Measurements from ENCODE around the gene FGFR2.
"Not testable (repeated sequence)": the region's sequence is repeated elsewhere in the genome, so short reads cannot be mapped to it uniquely, and the experiment has no call there.

FGFR2 gene

DNA sequence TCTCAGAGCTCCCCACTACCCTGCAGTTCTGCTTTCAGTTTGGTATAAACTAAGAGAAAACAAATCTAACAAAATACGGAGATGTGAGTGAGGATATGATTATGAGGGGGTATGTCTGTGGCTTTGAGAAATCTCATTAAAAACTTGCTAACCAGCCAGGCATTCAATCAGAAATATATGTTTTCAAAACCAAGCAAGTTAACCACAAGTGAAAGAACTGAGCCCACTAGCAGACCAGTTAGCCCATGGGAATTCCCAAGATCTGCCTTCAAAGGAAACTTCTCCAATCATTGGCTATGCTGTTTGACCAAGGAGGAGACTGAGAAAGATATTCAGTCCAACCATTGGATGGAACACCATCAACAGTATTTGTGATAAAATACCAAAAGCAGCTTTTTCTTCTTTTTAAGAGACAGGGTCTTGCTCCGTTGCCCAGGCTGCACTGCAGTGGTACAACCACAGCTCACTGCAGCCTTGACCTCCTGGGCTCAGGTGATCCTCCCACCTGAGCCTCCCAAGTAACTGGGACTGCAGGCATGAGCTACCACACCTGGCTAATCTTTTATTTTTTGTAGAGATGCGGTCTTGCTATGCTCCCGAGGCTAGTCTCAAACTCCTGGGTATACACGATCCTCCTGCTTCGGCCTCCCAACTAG lies 41.2 kb downstream of the FGFR2 start:
- in situ Hi-C loops (cut with MboI; ENCODE audit: low sequenced_read_pairs) = no loop called here

DNA sequence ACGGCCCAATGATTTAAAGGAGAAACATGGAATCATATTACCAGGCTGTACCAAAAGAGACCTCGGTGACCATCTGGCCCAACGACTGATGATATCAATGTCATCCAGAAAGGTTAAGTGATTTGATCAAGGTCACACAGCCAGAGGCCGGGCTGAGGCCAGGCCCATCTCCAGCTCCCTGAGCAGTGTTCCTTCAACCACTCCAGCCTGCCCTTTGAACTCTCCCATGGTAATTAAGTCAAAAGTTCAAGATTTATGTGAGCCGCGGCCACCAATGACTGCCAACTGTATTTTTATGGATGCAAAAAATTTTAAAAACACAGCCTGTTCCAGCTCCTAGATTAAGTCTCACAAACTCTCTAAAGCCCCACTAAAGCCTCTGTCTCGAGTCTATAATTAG lies 41.8 kb downstream of the FGFR2 start:
- in situ Hi-C loops (cut with MboI; ENCODE audit: low sequenced_read_pairs) = no loop called here

DNA sequence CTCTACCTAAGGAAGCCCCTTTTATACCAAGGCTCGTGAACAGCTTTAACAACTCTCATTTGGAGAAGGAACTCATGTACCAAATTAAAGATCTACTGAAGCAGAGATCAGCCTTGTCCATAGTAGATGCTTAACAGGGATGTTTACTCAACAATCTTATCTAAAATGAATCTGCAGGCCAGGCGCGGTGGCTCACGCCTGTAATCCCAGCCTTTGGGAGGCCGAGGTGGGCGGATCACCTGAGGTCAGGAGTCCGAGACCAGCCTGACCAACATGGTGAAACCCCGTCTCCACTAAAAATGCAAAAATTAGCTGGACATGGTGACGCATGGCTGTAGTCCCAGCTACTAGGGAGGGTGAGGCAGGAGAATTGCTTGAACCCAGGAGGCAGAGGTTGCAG lies 43.3 kb downstream of the FGFR2 start:
- in situ Hi-C loops (cut with MboI; ENCODE audit: low sequenced_read_pairs) = not testable (repeated sequence)

DNA sequence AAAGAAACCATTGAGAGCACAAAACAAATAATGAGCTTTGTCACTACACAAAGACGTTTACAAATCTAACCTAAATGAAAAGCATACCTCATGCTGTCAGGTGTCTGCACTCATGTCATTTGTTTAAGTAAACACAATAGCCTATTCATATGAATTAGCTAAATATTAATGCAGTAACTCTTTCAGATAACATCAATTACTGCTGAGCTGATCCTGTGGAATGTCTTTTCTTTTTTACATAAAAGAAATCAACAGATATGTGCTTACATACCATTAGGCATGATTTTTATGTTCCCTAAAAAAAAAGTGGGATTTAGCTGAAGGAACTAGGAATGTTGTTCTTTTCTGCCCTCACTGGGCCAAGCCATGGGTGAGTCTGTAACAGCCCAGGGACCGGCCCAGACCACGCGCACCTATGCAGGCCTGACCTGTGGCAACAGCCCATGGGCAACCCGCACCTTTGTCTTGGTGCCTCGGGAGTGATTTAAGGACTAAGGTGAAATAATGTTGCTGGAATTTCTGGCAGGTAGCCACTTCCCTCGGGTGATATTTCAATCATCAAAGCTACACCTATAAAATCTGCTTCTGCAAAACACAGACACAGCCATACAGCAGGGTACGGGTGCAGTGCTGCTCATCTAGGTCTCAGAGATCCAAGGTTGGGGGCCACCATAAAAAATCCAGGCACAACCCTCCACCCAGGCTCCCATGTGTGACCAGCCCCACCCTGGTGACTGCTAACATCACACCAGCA lies 44.6 kb downstream of the FGFR2 start:
- in situ Hi-C loops (cut with MboI; ENCODE audit: low sequenced_read_pairs) = no loop called here

DNA sequence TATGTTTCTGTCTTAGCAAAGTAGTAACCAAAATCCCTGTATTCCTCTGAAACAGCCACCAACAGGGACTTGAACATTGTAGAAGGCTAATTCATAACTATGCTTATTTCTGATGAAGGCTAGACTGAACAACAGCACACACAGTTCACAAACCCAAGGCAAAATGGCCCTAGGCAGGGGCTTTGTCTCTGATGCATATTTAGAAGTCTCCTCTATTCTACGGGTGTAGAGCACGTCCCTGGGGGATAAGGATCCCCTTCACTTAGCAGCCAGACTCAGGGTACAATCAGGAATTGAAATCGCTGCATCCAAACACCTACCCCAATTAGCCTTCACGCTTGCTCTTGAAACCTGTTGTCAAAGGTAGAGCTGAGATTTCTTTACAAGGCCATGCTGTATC lies 45.5 kb downstream of the FGFR2 start:
- in situ Hi-C loops (cut with MboI; ENCODE audit: low sequenced_read_pairs) = no loop called here

DNA sequence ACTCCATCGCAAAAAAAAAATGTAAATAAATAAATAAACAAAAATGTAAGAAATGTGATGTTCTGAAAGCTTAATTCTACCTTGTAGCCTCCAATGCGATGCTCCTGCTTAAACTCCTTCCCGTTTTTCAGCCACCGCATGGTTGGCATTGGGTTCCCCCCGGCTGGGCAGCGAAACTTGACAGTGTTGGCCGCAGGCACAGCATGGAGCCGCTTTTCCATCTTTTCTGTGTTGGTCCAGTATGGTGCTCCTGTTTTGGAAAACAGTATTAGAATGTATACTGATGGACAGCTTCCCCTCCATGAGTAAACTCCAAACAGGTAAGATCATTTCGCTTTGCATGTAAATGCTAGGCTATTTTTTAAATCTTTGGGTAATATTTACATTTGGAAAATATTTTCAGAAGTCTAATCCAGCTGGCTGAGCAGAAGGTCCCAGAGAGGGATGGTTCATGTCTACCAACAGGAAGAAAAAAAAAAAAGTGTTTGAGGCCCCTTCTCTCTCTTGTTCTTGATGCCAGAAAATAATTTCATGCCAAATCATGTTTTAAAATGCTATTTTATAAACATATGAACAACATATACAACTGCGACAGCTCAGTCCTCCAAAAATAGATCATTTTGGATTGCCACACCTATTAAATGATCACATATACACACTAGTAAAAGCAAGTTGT lies 46.9 kb downstream of the FGFR2 start:
- in situ Hi-C loops (cut with MboI; ENCODE audit: low sequenced_read_pairs) = no loop called here

DNA sequence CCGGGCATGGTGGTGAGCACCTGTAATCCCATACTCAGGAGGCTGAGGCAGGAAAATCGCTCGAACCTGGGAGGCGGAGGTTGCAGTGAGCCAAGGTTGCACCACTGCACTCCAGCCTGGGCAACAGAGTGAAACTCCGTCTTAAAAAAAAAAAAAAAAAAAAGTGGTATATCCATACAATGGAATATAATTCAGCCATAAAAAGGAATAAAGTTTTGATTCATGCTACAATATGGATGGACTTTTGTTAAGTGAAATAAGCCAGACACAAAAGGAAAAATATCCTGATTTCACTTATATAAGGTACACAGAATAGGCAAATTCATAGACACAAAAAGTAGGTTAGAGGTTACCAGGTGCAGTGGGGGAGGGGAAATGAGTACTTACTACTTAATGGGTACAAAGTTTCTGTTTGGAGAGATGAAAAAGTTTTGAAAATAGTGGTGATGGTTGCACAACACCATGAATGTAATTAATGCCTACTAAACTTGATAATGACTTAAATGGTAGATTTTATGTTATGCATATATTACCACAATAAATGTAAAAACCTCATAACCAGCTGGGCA lies 53.9 kb downstream of the FGFR2 start:
- in situ Hi-C loops (cut with MboI; ENCODE audit: low sequenced_read_pairs) = no loop called here

DNA sequence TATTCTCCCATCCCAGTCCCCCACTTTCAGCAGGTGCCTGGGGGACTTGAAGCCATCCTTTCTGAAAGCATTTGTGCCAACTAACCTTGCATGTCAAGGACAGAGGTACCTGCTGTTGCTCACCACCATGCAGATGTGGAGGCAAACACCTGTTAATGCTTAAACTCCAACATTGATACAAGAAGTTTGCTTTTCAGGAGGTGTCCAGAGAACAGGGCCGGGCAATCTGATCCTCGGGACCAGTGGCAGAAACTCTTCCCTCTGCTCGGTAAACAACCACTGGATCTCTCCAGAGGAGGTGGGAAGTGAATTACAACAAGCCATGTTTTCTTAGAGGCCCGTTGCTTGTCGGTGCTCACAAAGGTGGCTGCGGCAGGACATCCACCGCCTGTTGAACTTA lies 54.7 kb downstream of the FGFR2 start:
- in situ Hi-C loops (cut with MboI; ENCODE audit: low sequenced_read_pairs) = no loop called here

DNA sequence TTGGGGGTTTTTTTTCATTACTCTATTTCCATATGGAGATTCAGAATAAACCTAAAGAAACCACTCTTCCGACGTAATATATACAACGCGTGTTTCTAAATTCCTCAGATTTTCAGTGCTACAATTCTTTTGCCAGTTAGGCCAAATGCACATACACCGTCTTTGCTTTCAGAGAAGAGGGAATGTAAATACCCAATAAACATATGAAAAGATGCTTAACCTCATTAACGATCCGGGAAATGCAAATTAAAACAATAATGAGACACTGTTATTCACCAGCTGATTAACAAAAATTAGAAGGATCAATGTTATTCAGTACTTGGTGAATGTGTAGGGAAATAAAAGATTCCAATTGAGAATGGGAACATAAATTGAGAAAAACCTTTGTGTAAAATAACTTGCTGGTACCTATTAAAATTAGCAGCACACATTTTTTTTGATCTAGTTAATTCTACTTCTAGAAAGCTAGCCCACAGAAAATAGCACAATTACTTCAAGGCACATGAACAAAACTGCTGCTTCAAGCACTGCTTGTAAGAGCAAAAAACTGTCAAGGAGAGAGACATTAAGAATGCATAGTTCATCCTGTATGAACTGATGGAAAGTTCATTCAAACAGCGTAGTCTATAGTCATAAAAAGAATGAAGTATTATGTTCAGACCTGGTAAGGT lies 56.7 kb downstream of the FGFR2 start:
- in situ Hi-C loops (cut with MboI; ENCODE audit: low sequenced_read_pairs) = no loop called here

DNA sequence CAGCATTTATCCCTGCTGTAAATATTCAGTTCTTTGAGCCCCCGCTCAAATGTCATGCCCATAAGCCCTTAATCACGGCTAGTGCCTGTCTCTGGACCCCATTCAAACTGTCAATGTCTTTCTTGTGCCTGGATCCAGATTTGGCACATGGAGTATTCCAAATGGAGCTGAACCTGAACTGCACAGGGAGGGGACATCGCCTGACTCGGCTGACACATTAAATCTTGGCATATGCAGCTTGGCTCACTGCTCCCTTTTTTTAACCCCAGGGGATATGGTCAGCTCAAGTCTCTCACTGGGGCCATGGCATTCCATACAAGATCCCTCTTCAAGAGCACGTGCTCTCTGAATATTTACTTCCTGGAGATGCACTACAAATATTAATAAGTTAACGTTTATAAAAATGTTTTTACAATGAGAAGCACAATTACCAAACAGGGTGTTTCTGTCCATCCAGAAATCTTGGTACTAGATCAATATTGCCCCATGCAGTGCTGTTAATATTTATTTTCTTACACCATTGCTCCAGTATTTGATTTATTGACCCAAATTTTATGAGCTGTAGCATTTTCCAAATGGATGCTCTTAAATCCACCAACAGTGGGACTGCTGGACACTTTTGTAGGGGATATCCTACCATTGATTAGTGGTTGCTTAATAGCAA lies 57.4 kb downstream of the FGFR2 start:
- in situ Hi-C loops (cut with MboI; ENCODE audit: low sequenced_read_pairs) = no loop called here

DNA sequence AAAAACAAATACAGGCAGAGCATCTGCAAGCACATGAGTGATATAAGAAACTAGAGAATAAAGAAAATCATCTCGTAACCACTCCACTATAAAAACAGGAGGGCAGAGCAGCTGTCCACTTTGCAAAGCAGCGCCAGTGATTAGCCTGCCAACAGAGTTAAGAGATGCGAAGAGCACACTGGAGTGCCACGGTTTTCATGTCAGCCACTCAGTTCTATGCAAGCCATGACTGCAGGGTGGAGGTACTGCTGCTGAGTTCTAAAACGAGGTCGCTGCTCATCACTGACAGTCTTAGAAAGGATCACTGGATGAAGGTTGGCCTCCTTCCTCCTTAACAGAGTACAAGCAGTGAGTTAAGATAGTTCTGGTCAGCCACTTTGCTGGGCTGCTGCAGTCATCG lies 58.5 kb downstream of the FGFR2 start:
- in situ Hi-C loops (cut with MboI; ENCODE audit: low sequenced_read_pairs) = no loop called here

DNA sequence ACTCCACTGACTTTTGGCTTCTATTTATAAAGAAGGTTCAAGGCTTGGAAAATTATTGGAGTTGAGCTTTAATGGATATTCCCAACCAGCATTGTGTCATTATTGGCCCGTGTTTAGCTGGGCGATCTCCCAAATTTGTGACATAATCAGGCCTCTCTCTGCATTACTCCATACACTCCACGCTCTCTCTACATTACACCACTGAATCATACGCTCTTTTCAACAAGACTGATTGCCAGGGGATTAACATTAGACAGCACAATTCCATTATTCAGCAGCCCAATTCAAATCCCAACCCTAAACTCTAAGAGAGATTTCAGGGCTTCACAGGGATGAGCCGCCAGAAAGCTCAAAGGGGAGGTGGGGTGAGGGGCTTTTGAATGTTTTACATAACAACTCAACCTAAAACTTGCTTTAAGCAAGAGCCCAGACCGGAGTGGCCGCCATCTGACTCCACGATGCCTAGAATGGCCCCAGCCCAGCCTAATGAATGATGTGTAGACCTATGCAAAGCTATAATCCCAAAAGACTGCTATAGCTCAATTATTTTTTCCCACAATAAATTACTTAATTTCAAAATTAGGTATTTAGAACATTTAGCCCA lies 61.8 kb downstream of the FGFR2 start:
- in situ Hi-C loops (cut with MboI; ENCODE audit: low sequenced_read_pairs) = no loop called here

DNA sequence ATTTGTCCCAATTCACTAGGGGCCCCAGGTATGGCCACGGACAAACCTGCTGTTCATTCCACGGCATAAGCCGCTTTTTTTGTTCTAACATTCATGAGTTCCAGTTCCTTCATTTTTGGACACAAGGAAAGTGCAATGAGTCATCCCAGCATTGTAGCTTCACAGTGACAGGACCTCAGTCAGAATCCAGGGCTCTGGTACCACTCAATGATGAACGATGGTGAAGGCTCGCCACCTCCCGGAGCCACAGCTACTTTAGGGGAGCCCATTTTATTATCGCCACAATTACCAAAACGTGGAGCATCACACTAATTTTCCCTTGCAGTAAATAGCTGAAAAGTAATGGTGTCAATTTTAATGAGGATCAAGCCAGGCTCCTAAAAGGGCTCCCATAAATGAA lies 62.9 kb downstream of the FGFR2 start:
- in situ Hi-C loops (cut with MboI; ENCODE audit: low sequenced_read_pairs) = no loop called here

DNA sequence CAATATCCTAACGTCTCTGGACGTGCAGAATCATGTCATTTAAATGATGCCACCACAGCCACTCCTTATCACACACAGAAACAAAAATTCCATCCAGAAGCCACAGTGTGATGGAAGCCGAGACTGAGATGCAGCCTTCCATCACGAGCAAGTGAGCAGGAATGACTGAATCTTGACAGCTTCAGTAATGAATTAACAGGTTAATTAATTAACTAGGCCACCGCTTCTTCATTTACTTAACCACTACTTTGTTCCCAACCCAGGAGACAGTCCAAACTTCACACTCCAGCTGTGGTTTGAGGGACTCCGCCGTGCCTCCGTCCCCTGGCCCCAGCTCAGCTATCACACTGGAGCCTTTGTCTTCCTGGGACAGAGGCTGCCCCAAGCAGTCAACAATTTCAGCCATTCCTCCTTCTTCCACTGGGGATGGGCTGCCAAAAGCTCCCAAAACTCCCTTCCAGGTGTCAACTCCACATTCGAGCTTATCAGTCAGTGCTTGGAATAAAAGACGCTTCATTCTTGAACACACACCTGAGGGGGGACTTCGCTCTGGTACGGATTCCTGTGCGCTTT lies 65.9 kb downstream of the FGFR2 start:
- in situ Hi-C loops (cut with MboI; ENCODE audit: low sequenced_read_pairs) = no loop called here

DNA sequence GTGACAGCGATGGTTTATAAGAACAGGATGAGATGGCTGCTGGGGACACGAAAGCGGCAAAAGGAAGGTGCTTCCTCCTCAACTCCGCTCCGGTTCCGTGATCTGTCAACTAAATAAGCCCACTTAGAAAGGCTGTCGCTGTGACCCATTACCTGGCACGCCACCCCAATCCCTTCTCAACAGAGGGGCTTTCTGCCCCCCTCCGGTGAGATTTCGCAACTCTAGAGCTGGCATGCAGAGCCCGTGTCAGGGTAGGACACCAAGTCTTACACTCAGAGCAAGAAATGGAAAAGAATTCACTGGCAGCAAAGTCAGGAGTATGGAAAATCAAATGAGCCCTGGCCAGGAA lies 66.4 kb downstream of the FGFR2 start:
- in situ Hi-C loops (cut with MboI; ENCODE audit: low sequenced_read_pairs) = no loop called here

DNA sequence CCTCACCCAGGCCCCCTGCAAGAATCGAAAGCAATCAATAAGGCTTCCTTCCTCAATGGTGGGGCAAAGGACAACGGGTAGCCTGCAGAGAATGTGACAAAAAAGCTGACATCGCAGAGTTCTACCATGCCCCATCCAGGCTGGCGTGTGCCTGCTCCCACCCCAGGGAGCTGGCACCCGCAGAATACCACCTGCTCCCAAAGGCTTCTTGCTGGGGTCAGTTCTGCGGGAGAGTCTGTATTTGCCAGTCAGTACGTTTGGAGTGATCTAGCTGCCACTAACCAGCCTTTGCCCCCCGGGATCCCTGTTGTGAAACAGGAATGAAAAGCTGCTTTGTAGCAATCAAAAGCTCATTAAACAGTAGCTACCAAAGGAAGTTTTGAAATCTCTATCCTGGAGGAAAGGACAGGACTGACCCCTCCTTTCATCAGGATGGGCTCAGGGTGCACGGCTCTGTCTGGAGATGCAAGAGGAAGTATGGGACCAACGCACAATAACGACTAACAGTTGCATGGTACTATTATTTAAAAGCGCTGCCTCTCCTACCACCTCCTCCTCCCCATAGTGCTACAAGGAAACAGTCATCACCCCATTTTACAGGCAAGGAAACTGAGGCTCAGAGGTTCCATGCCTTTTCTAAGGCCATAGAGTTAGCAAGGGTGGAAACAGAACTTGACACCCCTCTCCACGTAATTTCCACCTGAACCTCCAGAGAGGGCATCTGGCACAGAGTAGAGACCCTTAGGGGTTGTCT lies 67.0 kb downstream of the FGFR2 start:
- in situ Hi-C loops (cut with MboI; ENCODE audit: low sequenced_read_pairs) = no loop called here

DNA sequence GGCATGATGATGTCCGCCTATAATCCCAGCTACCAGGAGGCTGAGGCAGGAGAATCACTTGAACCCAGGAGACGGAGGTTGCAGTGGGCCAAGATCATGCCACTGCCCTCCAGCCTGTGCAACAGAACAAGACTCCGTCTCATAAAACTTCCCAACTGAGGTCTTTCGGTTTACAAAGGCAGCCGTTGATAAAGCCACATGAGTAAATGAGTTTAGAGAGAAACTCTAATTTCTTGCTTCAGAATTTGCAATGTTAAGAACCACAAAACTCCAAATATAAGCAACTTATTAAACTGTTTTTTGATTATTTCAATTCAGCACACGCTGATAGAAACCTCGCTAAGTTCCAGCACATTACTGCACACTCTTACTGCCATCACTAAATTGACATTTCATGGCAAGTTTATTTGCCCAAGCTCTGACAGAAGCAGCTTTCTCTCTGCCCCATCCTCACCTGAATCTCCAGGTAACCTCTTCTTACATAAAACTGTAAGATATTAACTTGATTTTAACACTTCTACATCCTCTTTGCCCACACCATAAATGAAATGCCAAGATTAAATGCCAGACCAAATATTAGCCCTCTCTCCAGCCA lies 67.7 kb downstream of the FGFR2 start:
- in situ Hi-C loops (cut with MboI; ENCODE audit: low sequenced_read_pairs) = no loop called here

DNA sequence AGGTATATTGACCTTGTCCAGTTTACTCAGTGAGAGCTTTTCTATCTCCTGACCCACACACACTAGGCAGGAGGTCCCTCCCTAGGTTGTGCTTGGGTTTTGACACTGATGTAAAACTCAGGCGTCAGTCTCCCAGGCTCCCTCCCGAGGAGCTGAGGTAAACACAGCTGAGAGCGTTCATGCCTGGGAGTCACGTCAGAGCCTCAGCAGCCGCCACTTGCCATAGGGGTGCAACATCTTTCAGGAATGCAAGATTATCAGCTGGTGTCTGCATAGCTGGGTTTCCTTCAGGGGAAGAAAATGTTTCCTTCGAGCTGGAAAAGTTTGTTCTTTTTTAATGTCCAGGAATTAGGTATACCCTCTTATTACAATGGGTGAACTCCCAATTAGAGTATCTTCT lies 70.6 kb downstream of the FGFR2 start:
- in situ Hi-C loops (cut with MboI; ENCODE audit: low sequenced_read_pairs) = no loop called here

DNA sequence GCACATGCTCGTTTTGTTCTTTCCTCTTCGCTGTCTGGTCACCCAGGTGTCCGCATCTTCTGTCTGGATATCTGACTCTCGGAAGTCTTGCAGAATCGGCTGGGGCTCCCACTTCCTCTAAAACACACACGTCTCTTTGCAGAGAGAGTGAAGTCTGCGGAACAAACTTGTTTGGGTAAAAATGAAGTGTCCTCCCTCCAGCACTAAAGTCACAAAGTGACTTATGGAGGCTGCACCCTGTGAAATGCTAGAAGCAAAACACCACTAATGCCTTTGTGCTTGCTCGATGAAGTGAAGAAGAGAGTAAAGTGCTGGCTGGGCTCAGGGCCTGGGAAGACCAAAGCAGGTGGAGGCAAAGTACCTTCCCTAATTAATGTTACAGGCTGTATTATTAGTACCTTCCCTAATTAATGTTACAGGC lies 71.4 kb downstream of the FGFR2 start:
- in situ Hi-C loops (cut with MboI; ENCODE audit: low sequenced_read_pairs) = no loop called here

All from HL-60/S4 treated with retinoic acid at 250 ng/mL for 4 days and 3 days (cell line).